ENCODE measurements around the gene ERCC4.

DNA sequence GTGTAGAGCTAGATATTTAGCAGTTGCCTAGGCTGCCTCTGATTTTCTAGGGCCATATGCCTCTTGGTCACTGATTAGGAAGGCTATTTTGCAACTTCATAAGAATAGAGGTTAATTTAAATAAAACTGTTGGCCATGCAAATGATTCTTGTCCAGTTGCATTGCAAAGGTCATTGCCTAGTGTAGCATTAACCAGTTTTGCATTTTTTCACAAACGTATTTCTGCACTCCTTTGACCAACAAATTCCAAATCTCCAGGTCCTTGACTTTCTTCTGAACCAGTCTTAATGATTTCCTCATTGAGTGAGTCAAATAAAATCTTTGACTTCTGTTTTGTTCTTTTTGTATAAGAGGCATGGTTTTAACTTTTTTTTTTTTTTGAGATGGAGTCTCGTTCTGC lies 33.5 kb downstream of the ERCC4 start:
- no peak for TF ChIP-seq EZH2phosphoT487 (IDR thresholded peaks at IDR 0.05; ENCODE audit: insufficient read depth, low read depth)
- no peak for TF ChIP-seq EZH2 (IDR thresholded peaks at IDR 0.05; ENCODE audit: insufficient read depth, poor library complexity, severe bottlenecking)
